Ramos (cell line): ENCODE data around the gene UBAP1.
"Not testable (repeated sequence)": the region's sequence is repeated elsewhere in the genome, so short reads cannot be mapped to it uniquely, and the experiment has no call there.

Source experiments
- in situ Hi-C: fragments of 300-500 bp; cut with MboI; formaldehyde crosslinking; loops from one replicate; pipeline ENCODE4 v1.14.3; 2022; ENCODE audit warnings: low sequenced_read_pairs; ENCODE audit not compliant: unreplicated experiment

The UBAP1 gene

DNA sequence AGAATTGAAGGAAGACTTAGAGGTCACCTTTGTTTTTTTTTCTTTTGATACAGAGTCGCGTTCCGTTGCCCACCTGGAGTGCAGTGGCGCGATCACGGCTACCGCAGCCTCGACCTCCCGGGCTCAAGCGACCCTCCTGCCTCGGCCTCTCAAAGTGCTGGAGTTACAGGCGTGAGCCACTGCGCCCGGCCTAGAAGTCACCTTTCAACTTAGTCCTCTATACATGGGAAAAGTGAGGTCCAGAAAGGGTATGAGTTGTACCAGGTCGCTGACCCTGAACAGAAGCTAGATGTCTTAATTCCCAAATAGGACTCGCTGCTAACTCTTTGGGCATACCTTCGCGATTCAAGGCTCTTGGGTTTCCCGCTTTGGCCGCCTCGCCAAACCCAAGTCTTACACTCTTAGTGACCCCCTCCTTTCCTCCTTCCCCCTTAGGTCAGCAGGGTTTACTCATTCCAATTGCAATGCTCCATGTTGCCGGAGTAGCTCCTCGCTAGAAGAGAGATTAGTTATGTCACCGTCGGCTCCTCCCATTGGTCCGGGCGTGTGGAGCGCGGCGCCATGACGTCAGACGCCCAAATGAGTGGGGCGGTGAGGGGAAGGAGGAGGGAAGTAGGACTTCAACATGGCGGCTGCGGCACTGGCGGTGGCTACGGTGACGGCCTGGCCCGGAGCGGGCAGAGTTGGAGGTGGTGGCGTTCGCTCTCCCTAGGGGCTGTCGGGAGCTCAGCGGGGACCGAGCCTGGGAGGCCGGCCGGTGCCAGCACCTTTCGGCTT is at the start of gene UBAP1:
Gene UBAP1, plus strand, starts transcription at position 608 of the 777 bp plus-strand sequence. CDS start 41,872 bp downstream, outside the sequence.
- in situ Hi-C loops = loop anchor here (10.0 kb wide), 1 partner anchor 196 kb away; the partner anchor contains the start of gene MYORG

DNA sequence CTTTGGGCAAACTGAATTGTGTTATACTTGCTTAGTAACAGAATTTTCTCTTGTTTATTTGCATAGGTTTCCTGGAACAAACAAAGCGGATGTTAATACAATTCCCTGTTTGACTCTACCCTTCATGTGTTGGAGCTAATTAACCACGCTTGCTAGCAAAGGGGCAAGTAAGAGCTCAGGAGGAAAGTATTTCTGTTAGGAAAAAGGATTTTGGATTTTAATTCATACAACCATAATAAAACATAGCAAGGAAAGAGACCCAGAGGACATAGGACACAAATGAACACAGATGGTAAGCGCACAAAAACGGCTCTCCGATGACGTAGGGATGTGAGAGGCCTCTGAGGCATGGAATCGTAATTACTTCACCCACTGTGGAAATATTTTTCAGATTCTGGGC is 47.3 kb upstream of the UBAP1 start:
- in situ Hi-C loops = no loop called here

DNA sequence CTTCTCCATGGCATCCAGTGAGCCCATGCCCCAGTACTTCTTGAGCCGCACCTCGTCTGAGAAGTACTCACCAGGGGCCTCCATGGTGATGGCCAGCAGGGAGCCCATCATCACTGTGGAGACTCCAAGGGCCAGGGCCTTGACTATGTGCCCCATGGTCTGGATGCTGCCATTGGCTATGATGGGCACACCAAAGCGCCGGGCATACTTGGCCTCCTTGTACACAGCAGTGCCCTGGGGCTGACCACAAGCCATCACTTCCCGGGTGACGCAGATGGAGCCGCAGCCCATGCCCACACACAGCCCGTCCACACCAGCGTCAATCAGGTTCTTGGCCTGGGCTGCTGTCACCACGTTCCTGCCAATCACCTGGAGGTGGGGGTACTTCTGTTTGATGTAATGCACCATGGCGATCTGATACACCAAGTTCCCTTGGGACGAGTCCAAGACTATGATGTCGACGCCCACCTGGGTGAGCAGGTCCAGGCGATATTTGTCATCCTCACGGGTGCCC is 45.4 kb upstream of the UBAP1 start:
- in situ Hi-C loops = no loop called here

DNA sequence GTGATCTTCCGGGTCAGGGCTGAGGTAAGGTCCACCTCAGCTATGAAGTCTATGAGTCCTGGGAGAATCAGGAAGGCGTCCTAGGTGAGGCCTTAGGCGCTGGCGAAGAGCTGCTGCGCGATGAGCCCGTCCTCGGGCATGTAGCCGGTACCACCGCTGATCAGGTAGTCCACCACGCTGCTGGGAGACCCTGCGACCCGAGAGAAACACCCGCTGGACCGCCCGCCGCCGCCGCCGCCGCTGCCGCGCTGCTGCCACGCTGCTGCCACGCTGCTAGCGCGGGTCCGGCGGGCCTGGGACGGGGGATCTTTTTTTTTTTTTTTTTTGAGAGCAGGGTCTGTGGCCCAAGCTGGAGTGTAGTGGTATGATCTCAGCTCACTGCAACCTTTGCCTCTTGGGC is 44.3 kb upstream of the UBAP1 start:
- in situ Hi-C loops = no loop called here

DNA sequence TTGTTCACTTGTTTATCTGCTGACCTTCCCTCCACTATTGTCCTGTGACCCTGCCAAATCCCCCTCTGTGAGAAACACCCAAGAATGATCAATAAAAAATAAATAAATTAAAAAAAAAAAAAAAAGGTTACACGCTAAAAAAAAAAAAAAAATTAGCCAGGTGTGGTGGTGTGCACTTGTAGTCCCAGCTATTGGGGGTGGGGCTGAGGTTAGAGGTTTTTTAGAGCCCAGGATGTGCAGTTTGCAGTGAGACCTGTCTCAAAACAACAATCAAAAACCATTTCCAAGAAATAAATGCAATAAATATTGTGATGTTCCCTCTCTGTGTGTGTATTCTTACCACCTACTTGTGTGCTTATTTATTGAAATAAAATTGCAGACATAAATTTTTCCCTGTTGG is 40.2 kb upstream of the UBAP1 start:
- in situ Hi-C loops = not testable (repeated sequence)

DNA sequence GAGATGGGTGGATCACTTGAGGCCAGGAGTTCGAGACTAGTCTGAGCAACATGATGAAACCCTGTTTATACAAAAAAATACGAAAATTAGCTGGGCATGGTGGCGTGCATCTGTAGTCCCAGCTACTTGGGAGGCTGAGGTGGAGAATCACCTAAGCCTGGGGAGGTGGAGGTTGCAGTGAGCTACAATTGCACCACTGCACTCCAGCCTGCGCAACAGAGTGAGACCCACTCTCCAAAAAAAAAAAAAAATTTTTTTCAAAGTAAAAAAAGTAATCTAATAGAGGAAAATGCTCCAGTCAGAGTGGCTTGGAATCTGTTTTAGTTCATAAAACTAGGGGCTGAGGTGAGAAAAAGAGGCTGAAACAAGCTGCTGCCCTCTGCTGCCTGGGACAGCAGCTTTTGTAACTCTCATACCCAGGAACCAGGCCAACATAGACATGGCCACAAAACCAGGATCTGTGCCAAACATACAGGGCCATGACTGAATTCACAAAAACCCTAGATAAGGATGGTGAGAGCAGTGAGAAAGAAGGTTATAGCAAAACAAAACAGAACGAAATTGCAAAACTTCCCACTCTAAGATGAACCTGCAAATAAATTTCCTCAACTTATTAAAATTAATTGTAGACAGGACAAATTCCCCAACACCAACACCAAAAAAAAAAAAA is 39.2 kb upstream of the UBAP1 start:
- in situ Hi-C loops = no loop called here

DNA sequence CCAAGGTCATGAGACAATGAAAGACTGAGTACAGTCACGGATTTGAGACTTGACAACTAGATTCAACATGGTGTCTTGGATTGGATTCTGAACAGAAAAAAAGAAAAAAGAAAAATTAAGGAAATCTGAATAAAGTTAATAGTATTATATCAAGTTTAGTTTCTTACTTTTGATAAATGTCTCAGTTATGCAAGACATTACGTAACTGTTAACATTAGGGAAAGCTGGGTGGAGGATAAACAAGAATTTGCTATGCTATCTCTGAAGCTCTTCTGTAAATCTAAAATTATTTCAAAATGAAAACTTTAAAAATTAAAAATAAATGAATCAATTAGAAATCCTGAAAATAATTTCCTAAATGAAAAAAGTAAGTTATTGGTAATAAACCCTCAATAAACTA is 38.0 kb upstream of the UBAP1 start:
- in situ Hi-C loops = no loop called here

DNA sequence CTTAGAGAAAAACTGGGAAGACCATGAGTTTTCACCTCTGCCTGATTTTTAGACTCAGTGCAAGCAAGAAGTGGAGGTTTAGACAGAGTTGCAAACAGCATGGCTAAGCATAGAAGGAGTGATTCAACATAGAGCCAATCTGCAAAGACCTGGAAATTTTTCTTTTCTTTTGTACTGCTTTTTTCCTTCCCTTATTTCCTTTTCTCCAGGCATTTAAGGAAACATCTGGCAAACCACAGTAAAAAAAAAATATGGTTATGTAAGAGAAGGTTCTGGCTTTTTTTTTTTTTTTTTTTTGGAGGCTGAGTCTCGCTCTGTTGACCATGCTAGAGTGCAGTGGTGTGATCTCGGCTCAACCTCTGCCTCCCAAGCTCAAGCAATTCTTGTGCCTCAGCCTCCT is 35.7 kb upstream of the UBAP1 start:
- in situ Hi-C loops = no loop called here

DNA sequence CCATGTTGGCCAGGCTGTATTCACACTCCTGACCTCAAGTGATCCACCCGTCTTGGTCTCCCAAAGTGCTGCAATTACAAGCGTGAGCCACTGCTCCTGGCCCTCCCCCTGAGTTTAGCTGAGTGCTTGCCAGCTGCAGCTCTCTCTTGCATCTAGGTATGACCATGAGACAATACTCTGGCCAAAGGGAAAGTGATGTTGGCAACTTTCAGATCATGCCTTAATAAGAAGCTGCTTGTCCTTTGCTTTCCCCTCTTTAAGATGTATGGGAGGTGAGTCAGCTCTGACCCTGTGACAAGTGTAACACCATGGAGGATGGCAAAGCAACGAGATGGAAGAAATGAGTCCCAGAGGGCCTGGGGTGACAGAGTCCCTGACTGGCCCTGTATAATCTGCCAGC is 33.7 kb upstream of the UBAP1 start:
- in situ Hi-C loops = no loop called here

DNA sequence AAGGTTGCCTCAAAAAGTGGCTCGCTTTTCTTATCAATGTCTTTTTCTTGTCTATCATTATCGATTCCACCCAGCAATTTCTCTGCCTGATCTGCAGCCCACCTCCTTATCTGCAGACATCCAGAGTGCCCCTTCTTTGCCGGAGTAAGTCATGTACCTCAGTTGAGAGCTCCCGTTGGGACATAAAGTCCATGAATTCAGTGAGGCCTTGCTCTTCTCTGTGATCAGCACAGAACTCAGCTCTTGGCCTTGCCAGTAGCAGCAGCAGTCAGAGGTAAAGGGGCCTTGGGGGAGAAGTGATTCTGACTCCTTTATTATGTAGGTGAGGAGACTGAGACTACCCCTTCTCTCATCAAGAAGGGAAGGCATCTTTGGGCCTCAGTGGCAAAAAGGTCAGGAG is 27.4 kb upstream of the UBAP1 start:
- in situ Hi-C loops = no loop called here

DNA sequence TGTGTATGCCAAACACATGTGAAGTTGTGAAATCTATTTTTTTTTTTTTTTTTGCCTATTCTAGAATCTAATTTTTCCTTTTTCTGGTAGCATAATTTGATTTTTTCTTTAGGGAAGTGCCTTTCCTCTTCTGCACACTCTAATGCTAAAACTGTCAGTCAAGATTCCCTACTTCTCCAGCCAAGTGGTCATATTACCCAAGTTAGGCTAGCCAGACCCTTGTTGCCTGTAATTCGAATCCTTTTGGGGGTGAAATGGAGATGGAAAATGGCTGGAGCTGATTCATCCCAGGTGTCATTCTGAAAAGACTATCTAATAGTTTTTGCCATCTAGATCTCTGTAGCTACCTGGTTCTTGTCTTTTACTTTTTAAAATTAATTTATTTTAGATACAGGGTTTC is 24.8 kb upstream of the UBAP1 start:
- in situ Hi-C loops = no loop called here

DNA sequence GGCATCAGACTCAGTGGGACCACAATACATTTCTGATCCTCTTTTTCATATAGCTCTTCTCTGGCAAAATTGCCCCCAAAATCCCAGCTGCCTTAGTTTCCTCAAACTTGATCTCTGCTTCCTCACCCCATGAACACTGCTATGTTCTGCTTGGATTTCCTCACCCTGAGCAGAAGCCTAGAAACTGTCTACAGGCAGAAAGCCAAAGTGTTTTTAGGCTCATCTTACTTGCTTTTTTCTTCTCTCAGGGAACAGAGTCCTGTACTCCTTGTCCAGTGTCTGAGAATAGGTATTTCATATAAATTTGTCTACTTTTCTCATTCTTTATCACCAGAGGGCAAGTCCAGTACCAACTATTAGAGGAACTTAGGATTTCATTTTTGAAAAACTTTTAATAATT is 21.5 kb upstream of the UBAP1 start:
- in situ Hi-C loops = no loop called here

DNA sequence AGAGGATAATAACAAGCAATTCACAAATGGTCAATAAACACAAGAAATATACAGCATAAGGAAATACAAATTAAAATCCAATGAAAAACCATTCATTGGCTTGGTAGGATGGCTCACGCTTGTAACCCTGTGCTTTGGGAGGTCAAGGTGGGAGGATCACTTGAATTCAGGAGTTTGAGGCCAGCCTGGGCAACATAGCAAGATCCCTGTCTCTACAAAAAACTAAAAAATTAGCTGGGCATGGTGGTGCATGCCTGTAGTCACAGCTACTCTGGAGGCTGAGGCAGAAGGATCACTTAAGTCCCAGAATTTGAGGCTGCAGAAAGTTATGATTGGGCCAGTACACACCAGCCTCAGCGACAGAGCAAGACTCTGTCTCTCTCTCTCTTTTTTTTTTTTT is 20.9 kb upstream of the UBAP1 start:
- in situ Hi-C loops = no loop called here

DNA sequence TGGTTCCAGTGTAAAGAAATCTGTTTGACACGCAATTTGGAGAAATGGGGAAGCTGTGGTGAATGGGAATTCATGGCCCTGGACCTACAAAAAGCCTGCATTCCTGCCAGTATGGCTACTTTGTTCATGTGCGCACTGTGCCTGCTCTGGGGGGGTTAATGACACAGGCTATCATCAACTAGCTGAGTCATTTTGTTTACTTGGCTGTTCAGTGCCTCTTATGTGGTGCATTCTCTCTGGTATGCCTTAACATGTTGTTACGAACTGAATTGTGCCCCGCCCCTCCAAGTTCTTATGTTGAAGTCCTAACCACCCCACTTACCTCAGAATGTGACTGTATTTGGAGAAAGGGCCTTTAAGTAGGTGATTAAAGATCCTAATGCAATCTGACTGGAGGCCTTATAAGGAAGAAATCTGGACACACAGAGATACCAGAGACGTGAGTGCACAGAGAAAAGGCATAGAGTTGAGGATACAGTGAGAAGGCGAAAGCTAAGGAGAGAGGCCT is 20.4 kb upstream of the UBAP1 start:
- in situ Hi-C loops = no loop called here

DNA sequence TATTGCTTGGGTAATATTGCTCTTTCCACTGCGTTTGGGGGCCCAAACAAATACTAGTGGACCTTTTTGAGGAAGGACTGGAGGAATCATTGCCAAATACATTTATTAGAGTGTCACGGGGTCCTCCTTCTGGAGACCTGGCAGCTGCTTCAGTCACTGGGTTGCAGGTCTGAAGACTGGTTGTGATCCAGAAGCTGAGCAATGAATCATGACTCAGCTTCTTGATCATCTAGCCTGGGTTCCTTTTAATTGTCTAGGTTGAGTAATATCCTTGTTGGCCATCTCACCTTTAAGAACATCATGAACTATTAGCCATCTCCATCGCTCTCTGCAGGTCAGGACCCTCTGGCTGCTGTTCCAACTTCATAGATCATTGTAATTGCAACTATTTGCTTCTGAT is 15.4 kb upstream of the UBAP1 start:
- in situ Hi-C loops = no loop called here

DNA sequence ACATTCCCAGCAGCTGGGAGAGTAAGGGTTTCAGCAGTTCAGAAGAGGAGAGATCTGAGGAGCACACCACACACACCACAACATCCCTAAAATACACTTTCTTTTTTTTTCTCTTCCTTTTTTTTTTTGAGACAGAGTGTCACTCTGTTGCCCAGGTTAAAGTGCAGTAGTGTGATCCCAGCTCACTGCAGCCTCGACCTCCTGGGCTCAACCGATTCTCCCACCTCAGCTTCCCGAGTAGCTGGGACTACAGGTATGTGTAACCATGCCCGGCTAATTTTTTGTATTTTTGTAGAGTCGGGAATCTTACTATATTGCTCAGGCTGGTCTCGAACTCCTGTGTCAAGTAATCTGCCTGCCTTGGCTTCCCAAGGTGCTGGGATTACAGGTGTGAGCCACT is 9.7 kb upstream of the UBAP1 start:
- in situ Hi-C loops = no loop called here

DNA sequence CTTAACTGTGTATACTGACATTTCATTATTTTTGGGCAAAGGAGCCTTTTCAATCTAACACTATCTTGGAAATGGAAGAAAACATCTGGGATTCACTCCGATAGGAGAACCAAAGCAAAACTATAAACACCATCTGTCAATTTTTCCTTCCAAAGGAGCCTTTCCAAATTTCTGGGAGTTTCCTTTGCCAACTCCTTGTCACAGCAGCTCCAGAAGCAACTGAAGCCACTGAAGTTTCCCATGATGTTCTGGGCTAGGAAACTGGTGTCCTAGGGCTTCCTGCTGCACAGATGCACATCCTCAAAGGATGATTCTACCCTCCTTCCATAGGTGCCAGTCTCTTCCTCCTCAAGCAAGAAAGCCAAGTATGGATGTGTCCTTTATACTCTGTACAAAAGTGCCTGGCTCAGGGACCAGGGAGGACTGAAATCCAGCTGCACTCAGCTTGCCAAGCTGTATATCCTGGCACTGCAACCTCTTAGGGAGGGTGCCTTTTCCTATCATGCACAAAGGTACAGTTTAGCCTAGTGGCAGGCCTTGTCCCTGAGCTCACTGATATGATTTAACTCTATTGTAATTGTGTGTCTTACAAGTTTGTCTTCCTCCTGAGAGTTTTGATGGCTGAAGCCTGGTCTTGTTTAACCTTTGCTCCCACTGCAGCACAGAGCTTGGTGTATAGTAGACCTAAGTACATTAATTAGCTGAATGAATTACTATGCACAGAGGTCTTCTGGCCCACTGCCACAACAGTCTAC is 8.4 kb upstream of the UBAP1 start:
- in situ Hi-C loops = loop anchor here (10.0 kb wide), 1 partner anchor 204 kb away; the partner anchor contains the start of gene MYORG

DNA sequence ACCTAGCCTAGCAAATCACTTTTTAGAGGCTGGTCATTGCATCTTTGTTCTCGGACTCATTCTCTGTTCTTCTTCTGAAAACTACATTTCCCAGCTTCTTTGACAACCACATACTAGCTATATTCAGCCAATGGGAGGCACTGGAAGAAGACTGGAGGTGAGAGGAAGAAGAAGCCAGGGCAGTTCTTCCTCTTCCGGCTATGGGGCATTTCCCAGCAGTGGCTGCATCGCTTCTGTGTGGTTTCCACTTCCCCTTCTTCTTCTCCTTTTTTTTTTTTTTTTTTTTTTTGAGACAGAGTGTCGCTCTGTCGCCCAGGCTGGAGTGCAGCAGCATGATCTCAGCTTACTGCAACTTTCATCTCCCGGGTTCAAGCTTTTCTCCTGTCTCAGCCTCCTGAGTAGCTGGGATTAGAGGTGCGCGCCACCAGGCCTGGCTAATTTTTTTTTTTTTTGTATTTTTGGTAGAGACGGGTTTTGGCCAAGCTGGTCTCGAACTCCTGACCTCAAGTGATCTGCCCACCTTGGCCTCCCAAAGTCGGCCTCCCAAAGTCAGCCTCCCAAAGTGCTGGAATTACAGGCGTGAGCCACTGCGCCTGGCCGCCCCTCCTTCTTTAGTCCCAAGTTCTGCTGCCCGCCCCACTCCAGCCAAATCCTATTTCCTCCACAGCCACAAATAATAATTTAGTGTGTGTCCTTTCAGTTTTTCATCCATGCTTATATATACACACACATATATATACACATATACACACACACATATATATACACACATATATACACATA is 6.9 kb upstream of the UBAP1 start:
- in situ Hi-C loops = loop anchor here (10.0 kb wide), 1 partner anchor 203 kb away; the partner anchor contains the start of gene MYORG

DNA sequence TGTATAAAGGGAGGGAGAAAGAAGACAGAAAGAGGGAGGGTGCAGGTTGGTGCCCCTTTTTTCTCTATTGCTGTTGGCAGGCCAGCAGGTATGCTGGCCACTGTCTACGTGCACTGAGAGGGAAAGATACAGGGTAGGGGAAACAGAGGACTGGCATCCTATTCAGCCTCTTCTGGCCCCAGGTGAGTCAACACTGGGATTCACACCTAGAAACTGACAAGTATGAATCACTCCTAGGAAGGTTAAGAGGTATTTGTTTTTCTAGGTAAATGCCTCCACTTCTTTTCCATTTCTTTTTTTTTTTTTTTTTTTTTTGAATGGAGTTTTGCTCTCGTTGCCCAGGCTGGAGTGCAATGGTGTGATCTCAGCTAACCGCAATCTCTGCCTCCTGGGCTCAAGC is 2.8 kb upstream of the UBAP1 start:
- in situ Hi-C loops = loop anchor here (10.0 kb wide), 1 partner anchor 199 kb away; the partner anchor contains the start of gene MYORG
